GM18517 (cell line): Measurements from ENCODE around the gene PMS2.
"Not testable (repeated sequence)": the region's sequence is repeated elsewhere in the genome, so short reads cannot be mapped to it uniquely, and the experiment has no call there.

ENCODE experiments used
- ATAC-seq: cut with Tn5 transposase; IDR thresholded peaks from one replicate; pipeline ENCODE4 v1.9.1; 2021; ENCODE audit warnings: mild to moderate bottlenecking, moderate library complexity; ENCODE audit not compliant: unreplicated experiment

PMS2 gene

GRCh38 chr7:6015917-6016652 is 7.2 kb upstream of the PMS2 start:
- no peak for ATAC-seq

- no peak for ATAC-seq
These were observed 3.7 kb upstream of the PMS2 start for GRCh38 chr7:6012355-6013104.

- no peak for ATAC-seq
These were observed 2.7 kb upstream of the PMS2 start for GRCh38 chr7:6011541-6011940.

GRCh38 chr7:6010370-6010769 is 1.5 kb upstream of the PMS2 start:
- not testable (repeated sequence) for ATAC-seq

- not testable (repeated sequence) for ATAC-seq
These were observed 836 bp downstream of the PMS2 start for GRCh38 chr7:6007835-6008590.

- ATAC-seq = no peak
These were observed 1.5 kb downstream of the PMS2 start for GRCh38 chr7:6007386-6007785.

GRCh38 chr7:5997210-5997808 is 11.5 kb downstream of the PMS2 start:
- no peak for ATAC-seq

- not testable (repeated sequence) for ATAC-seq
These were observed 21.8 kb downstream of the PMS2 start for GRCh38 chr7:5987061-5987460.

- ATAC-seq = not testable (repeated sequence)
These were observed 29.1 kb downstream of the PMS2 start for GRCh38 chr7:5979680-5980314.

GRCh38 chr7:5973580-5973979 is 35.3 kb downstream of the PMS2 start:
- not testable (repeated sequence) for ATAC-seq

GRCh38 chr7:5970347-5970911 is 38.4 kb downstream of the PMS2 start, which contains the start of gene RSPH10B:
Gene RSPH10B (minus strand): TSS chr7:5970689. CDS start chr7:5967116, 3,573 bp downstream.
- not testable (repeated sequence) for ATAC-seq

- not testable (repeated sequence) for ATAC-seq
These were observed 45.0 kb downstream of the PMS2 start for GRCh38 chr7:5963810-5964209.

- ATAC-seq = not testable (repeated sequence)
These were observed 45.6 kb downstream of the PMS2 start for GRCh38 chr7:5963205-5963604.

GRCh38 chr7:5934945-5935450 is 73.9 kb downstream of the PMS2 start:
- ATAC-seq = not testable (repeated sequence)

GRCh38 chr7:5931905-5932644 is 76.8 kb downstream of the PMS2 start:
- not testable (repeated sequence) for ATAC-seq

GRCh38 chr7:5931250-5931649 is 77.6 kb downstream of the PMS2 start:
- not testable (repeated sequence) for ATAC-seq

GRCh38 chr7:5930290-5930689 is 78.6 kb downstream of the PMS2 start:
- not testable (repeated sequence) for ATAC-seq

- ATAC-seq = not testable (repeated sequence)
These were observed 82.5 kb downstream of the PMS2 start for GRCh38 chr7:5926263-5926870.

- not testable (repeated sequence) for ATAC-seq
These were observed 84.2 kb downstream of the PMS2 start for GRCh38 chr7:5924630-5925029.
